Psoas muscle (tissue), 8 donors: ENCODE results near the gene RAC3. TPM values are rescaled to one million over a fixed set of nuclear protein-coding genes. Genes with fewer than 3 reads are reported as not detected.

Experiments used
- ATAC-seq, 4 donors: fragments of 200-7000 bp; cut with Tn5 transposase; one replicate each; pipeline ENCODE4 v1.9.1; 2020; ENCODE audit warnings: moderate library complexity in 3 of 4, mild to moderate bottlenecking in 2 of 4
- DNase-seq, 2 donors: peaks; one replicate each; pipeline ENCODE4 v3.0.0-alpha.2; 2020
- H3K27ac ChIP-seq: fragments of 200-600 bp; one replicate; pipeline ENCODE4 v1.8.0; 2022
- H3K27me3 ChIP-seq, 3 donors: fragments of 200-600 bp in 1 of 3; one replicate each; pipeline versions ENCODE4 v1.6.1 to v1.8.0; 2013 to 2022; ENCODE audit warnings: low read length in 2 of 3, mild to moderate bottlenecking in 2 of 3, moderate library complexity in 1 of 3; ENCODE audit not compliant: insufficient read depth in 3 of 3
- H3K36me3 ChIP-seq, 2 donors: fragments of 200-600 bp in 1 of 2; one replicate each; pipeline versions ENCODE4 v1.6.1 to v1.8.0; 2013 to 2022; ENCODE audit warnings: low read depth in 1 of 2, mild to moderate bottlenecking in 1 of 2, moderate library complexity in 1 of 2; ENCODE audit not compliant: insufficient read depth in 1 of 2
- H3K4me1 ChIP-seq: fragments of 200-600 bp; one replicate; pipeline ENCODE4 v1.8.0; 2022
- H3K4me3 ChIP-seq: fragments of 200-600 bp; one replicate; pipeline ENCODE4 v1.8.0; 2022; ENCODE audit warnings: mild to moderate bottlenecking
- H3K9me3 ChIP-seq: fragments of 200-600 bp; one replicate; pipeline ENCODE4 v1.8.0; 2022
- WGBS, 3 donors: extraction: QIAGEN DNeasy Blood & Tissue Kit; methylation state at CpG; one replicate each; pipeline versions ENCODE4 v1.1.6 to v1.1.7; 2013; 5-methylcytosine and 5-hydroxymethylcytosine counted together
- intact Hi-C, 2 donors: fragments of 100-400 bp; cut with DNase I; formaldehyde crosslinking; loops; one replicate each; pipeline versions ENCODE4 v1.11.0 to v1.14.2; 2022
- polyA plus RNA-seq, 3 donors: library from polyadenylated mRNA; stranded (reverse); fragments of 200-250 nt; gene quantifications; one replicate each; pipeline ENCODE4 v1.2.3, GENCODE V29; 2013
- total RNA-seq, 4 donors: library from RNA; stranded (reverse); fragmentation: NEBNext Ultra II Directional in 2 of 4; extraction: Animal tissue kit (Norgen Biotek cat#: 25700) in 2 of 4; gene quantifications; one replicate each; pipeline versions ENCODE4 v1.2.1 to v1.2.4, GENCODE V29; 2021 to 2023
- TF ChIP-seq, protein P1 (sequence below): fragments of 200-600 bp; IDR thresholded peaks from one replicate; pipeline ENCODE4 v1.8.0; 2022; ENCODE audit warnings: antibody characterized with exemption
- donor health status: healthy with polysubstance abuse.
- donor health status: DM: no; HTN: no; CAD: no; lungs with moderate emphysema.
- donor health status: Bipolar disorder and iron deficiency.
- donor health status: healthy.
- donor health status: DM: yes; HTN: yes; CAD: no.
- donor health status: DM: no; HTN: no; CAD: no.
- donor health status: DM: no; HTN: no; CAD: no.
- donor health status: DM: yes; HTN: yes; CAD: no.

Gene RAC3
- total and polyA plus RNA-seq, 7 donors: 0.05 to 0.83 TPM; not detected in 5

DNA sequence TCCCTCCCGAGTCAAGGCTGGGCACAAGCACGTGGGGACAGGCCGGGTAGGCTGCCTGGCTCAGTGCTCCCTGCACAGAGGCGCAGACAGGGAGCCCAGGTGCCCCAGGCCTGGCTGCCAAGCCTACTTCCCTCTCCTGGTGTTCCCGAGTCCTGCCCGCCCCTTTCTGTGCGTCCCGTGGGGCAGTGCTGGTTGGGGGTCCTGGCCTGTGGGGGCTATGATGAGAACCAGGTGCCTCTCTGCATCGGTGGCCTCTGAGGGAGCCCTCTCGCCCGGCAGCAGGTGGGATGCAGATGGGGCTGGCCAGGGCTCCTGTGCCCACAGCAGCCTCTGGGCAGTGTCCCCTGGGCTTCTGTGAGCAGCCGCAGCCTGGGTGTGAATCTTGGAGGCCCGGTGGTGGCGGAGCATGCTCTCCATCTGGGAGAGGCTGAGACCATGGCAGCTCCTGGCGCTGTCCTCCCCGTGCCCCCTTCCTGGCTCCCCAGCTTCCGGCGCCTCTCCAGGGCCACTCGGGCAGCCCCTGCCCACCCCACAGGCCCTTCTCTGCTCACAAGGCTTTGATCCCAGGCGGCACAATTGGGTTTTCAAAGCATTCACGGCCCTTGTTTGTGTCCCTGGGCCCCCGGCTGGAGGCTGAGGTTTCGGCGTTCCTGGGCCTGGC, 16.0 kb upstream of the RAC3 start:
- WGBS, 3 donors: 80 to 82% (median 81%) methylated on average over 23 to 24 of the region's 24 CpGs
- intact Hi-C loops: loop anchor here in 1 of 2 donors (5.0 kb wide), 1 partner anchor 38 kb away; the partner anchor contains the start of gene ASPSCR1
- ATAC-seq (no peak), DNase-seq (no peak)
- Histone ChIP-seq H3K9me3 (no peaks in the 10 kb centered on the region), H3K27ac (no peak overlapping the region), H3K4me1 (peaks cover 25% of the 10 kb centered on the region), H3K4me3 (no peak overlapping the region), H3K36me3 (peaks cover 0 to 27% of the 10 kb centered on the region in 2 donors), H3K27me3 (no peaks in the 10 kb centered on the region)
- TF ChIP-seq, protein P1, sequence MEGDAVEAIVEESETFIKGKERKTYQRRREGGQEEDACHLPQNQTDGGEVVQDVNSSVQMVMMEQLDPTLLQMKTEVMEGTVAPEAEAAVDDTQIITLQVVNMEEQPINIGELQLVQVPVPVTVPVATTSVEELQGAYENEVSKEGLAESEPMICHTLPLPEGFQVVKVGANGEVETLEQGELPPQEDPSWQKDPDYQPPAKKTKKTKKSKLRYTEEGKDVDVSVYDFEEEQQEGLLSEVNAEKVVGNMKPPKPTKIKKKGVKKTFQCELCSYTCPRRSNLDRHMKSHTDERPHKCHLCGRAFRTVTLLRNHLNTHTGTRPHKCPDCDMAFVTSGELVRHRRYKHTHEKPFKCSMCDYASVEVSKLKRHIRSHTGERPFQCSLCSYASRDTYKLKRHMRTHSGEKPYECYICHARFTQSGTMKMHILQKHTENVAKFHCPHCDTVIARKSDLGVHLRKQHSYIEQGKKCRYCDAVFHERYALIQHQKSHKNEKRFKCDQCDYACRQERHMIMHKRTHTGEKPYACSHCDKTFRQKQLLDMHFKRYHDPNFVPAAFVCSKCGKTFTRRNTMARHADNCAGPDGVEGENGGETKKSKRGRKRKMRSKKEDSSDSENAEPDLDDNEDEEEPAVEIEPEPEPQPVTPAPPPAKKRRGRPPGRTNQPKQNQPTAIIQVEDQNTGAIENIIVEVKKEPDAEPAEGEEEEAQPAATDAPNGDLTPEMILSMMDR: no peak

DNA sequence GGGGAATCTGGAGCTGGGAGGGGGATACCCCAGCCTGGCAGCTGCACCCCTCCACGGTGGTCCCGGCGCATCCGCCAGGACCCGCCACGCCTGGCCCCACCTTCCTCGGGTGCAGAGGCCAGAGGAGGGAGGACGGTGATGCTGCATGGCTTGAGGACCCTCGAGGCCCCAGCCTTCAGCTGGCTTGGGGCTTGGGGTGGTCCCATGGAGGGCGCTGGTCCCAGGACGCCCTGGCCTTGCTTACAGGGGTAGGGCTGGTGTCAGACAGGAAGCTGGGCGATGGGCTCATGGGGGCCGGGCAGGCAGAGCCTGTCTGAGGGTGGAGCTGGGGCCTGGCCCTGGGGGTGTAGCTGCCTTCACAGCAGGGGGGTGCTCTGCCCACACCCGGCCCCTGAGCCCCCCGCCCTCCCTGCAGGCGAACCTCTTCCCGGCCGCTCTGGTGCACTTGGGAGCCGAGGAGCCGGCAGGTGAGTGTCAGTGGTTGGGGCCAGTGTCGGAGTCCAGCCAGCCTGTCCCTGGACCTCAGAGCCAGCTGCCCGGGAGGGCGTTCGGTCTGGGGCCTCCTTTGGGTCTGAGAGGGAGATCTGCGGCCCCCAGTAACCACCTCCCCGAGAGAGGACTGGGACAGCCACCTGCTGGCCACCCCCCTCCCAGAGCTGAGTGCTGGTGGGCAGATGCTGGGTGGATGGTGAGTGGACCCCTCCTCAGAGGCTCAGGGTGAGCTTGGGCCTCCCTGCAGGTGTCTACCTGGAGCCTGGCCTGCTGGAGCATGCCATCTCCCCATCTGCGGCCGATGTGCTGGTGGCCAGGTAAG, 15.2 kb upstream of the RAC3 start:
- intact Hi-C loops: loop anchor here in 1 of 2 donors (5.0 kb wide), 1 partner anchor 39 kb away; the partner anchor contains the start of gene ASPSCR1
- Histone ChIP-seq H3K27me3 (no peaks in the 10 kb centered on the region), H3K27ac (no peak overlapping the region), H3K4me3 (no peak overlapping the region), H3K4me1 (peaks cover 27% of the 10 kb centered on the region), H3K36me3 (peaks cover 0 to 21% of the 10 kb centered on the region in 2 donors), H3K9me3 (no peaks in the 10 kb centered on the region)
- TF ChIP-seq, protein P1: no peak
- WGBS, 3 donors: 85 to 86% (median 86%) methylated on average over 28 of the region's 28 CpGs
- DNase-seq (no peak), ATAC-seq (no peak)

- Histone ChIP-seq H3K9me3 (no peaks in the 10 kb centered on the region), H3K27me3 (no peaks in the 10 kb centered on the region), H3K4me1 (peaks cover 34% of the 10 kb centered on the region), H3K27ac (no peak overlapping the region), H3K36me3 (peaks cover 0 to 14% of the 10 kb centered on the region in 2 donors), H3K4me3 (no peak overlapping the region)
- no peak for ATAC-seq
- whole genome bisulfite sequencing, 3 donors: 85 to 88% (median 85%) methylated on average over 18 to 24 of the region's 24 CpGs
- intact Hi-C loops: loop anchor here in 1 of 2 donors (5.0 kb wide), 1 partner anchor 40 kb away; the partner anchor contains the start of gene ASPSCR1
- TF ChIP-seq, protein P1: no peak
- DNase-seq: no peak
These were observed 14.5 kb upstream of the RAC3 start for GRCh38 chr17:82016875-82017459.

DNA sequence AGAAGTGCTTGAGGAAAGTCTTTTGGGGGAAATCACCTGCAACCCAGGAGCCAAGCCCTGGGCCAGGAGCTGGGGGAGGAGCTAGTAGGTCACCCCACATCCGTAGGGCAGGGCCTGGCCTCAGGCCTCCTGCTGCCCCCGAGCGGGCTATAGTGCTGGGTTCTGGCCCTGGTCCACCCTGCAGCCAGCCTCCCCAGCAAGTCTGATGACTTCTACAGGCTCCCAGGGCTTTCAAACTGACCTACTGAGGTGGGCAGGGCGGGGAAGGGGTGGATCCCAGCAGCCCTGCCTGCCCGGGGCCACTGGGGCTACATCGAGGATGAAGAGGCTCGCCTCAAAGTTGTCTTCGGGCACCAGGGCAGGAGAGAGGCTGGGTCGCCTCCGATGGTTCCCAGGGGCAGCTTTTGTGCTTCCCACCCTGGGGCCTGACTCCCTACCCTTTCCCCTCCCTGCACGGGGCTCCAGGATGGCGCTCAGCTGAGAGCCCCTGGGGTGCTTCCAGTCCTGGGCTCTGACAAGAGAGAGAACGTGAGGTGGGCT, 13.8 kb upstream of the RAC3 start:
- WGBS, 3 donors: 80% methylated on average over 8 to 13 of the region's 13 CpGs
- H3K4me3 ChIP-seq: no peak overlapping the region
- H3K27ac ChIP-seq: peak overlapping the region; percentile 65
- H3K9me3 ChIP-seq: no peaks in the 10 kb centered on the region
- H3K27me3 ChIP-seq: no peaks in the 10 kb centered on the region
- DNase-seq (no peak), ATAC-seq (no peak)
- H3K36me3 ChIP-seq: peaks cover 0 to 7% of the 10 kb centered on the region in 2 donors
- H3K4me1 ChIP-seq: peaks cover 37% of the 10 kb centered on the region
- intact Hi-C loops: loop anchor here in 1 of 2 donors (5.0 kb wide), 1 partner anchor 40 kb away; the partner anchor contains the start of gene ASPSCR1
- TF ChIP-seq, protein P1: no peak
